Tibial artery (tissue), 4 donors: ENCODE results near the gene LRSAM1.

Experiments
- DNase-seq, 2 donors: peaks; one replicate each; pipeline ENCODE4 v3.0.0-alpha.2; 2019
- H3K27ac ChIP-seq, 2 donors: fragments of 200-600 bp; sonication (generic) in 1 of 2; 1 replicate in 1 of 2; 2 replicates in 1 of 2; pipeline ENCODE4 v1.5.1; 2018 to 2019; ENCODE audit warnings: mild to moderate bottlenecking in 1 of 2
- H3K27me3 ChIP-seq, 2 donors: fragments of 200-600 bp; sonication (generic) in 1 of 2; one replicate each; pipeline versions ENCODE4 v1.5.1 to v1.6.0; 2016 to 2019
- H3K36me3 ChIP-seq, 3 donors: fragments of 200-600 bp; sonication (generic) in 2 of 3; one replicate each; pipeline ENCODE4 v1.5.1; 2016 to 2019; ENCODE audit warnings: mild to moderate bottlenecking in 2 of 3
- H3K4me1 ChIP-seq, 4 donors: fragments of 200-600 bp; sonication (generic) in 2 of 4; 1 replicate in 3 of 4; 2 replicates in 1 of 4; pipeline ENCODE4 v1.5.1; 2016 to 2019
- H3K4me3 ChIP-seq, 2 donors: fragments of 200-600 bp; sonication (generic) in 1 of 2; 1 replicate in 1 of 2; 2 replicates in 1 of 2; pipeline ENCODE4 v1.5.1; 2018 to 2019; ENCODE audit warnings: mild to moderate bottlenecking in 2 of 2
- H3K9me3 ChIP-seq, 3 donors: fragments of 200-600 bp; sonication (generic) in 1 of 3; one replicate each; pipeline ENCODE4 v1.5.1; 2016 to 2019
- CTCF ChIP-seq, 2 experiments: fragments of 200-600 bp in 1 of 2; fragments of 450-650 bp in 1 of 2; IDR thresholded peaks; one replicate each; pipeline ENCODE4 v1.5.1; 2017 to 2019; ENCODE audit warnings: antibody characterized with exemption in 2 of 2, mild to moderate bottlenecking in 1 of 2, moderate library complexity in 1 of 2
- intact Hi-C: fragments of 100-400 bp; cut with DNase I; formaldehyde crosslinking; loops from one replicate; pipeline ENCODE4 v1.15.0; 2023; ENCODE audit warnings: low total_unique reads

LRSAM1 gene

DNA sequence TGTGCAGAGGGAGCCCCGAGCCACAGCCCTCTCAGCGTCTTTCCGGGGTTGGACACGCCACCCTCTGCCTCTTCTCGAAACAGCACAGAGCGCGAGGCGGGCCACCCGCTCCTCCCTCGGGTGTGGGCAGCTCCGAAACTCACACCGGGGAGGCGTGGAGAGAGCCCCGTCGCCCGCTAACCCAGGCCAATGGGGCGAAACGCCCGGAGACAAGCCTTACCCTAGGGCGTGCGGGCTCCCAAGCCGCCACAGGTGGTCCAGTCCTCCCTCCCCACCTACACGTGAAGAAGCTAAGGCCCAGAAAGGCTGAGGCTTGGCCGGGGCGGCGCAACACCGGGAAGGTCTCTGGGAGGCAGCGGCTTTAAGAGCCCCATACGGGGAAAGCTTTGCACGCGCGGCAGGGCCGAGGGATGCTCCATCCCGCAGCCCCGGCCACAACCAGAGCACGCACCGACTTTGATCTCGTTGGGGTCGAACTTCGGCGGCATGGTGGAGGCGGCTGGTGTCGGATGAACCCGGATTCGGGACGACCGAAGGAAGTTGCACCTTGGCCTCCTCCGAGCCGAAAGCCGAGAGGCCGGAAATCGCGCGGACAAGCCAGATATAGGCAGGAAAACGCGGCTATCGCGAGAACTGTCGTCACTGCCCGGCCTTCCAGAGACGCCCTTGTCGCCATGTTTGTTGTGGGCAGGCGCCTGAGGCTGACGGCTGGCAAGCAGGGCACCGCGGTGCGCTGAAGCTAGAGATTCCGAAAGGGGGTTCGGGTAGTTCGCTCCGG lies at the start of gene LRSAM1, which contains the start of gene RPL12:
LRSAM1 (plus strand) TSS at position 681 of the 778 bp plus-strand sequence. CDS start 3,018 bp downstream, outside the sequence.
RPL12 (minus strand) TSS at position 577 of the 778 bp plus-strand sequence; CDS start at position 488, 89 bp downstream.
- Histone ChIP-seq H3K27me3 (no peaks in the 10 kb centered on the region), H3K4me3 (peak within 1 kb of the TSS; percentile 70 to 89), H3K27ac (peak within 1 kb of the TSS; percentile 89 to 97), H3K9me3 (no peaks in the 10 kb centered on the region), H3K4me1 (peaks cover 0 to 35% (median 30%) of the 10 kb centered on the region in 4 donors), H3K36me3 (peaks cover 31 to 49% (median 42%) of the 10 kb centered on the region in 3 donors)
- no peak for TF ChIP-seq CTCF (IDR thresholded peaks at IDR 0.05)
- DNase-seq = peak; percentile 94 to 98
- intact Hi-C loops = no loop called here

DNA sequence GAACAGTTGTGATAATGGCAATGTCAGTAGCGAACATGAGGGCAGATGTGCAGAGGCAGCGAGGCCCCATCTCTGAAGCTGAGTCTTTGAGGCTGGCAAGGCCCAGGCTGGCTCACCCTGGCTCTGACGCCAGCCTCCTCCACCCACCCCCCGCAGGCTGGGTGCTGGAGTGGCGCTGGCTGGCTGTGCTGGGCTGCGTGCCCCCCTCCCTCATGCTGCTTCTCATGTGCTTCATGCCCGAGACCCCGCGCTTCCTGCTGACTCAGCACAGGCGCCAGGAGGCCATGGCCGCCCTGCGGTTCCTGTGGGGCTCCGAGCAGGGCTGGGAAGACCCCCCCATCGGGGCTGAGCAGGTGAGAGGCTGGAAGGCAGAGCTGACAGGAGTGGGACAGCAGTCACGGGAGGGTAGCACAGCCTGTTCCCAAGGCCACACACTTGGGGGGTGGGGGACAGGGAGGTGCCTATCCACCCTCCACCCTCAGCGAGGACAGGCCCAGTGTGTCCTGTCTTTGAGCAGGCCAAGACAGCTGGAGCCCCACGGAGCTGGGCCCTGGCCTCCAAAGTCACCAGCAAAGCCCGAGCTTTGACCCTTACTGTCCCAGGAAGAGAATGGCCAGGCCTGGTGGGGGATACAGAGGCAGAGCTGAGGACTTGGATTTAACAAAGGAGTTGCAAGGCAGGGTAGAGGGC lies 48.8 kb upstream of the LRSAM1 start:
- Histone ChIP-seq H3K27ac (no peak overlapping the region), H3K4me3 (no peak overlapping the region), H3K36me3 (peaks cover 9 to 81% (median 55%) of the 10 kb centered on the region in 3 donors), H3K4me1 (peaks cover 0 to 16% (median 10%) of the 10 kb centered on the region in 4 donors), H3K9me3 (no peaks in the 10 kb centered on the region), H3K27me3 (no peaks in the 10 kb centered on the region)
- DNase-seq = no peak
- no peak for TF ChIP-seq CTCF (IDR thresholded peaks at IDR 0.05)
- intact Hi-C loops = no loop called here

GRCh38 chr9:127403507-127404192 lies 47.7 kb upstream of the LRSAM1 start:
- DNase-seq = no peak
- intact Hi-C loops = no loop called here
- no peak for TF ChIP-seq CTCF (IDR thresholded peaks at IDR 0.05)
- Histone ChIP-seq H3K36me3 (peaks cover 9 to 83% (median 57%) of the 10 kb centered on the region in 3 donors), H3K27ac (no peak overlapping the region), H3K27me3 (no peaks in the 10 kb centered on the region), H3K9me3 (no peaks in the 10 kb centered on the region), H3K4me1 (peaks cover 0 to 5% (median 4%) of the 10 kb centered on the region in 4 donors), H3K4me3 (no peak overlapping the region)

DNA sequence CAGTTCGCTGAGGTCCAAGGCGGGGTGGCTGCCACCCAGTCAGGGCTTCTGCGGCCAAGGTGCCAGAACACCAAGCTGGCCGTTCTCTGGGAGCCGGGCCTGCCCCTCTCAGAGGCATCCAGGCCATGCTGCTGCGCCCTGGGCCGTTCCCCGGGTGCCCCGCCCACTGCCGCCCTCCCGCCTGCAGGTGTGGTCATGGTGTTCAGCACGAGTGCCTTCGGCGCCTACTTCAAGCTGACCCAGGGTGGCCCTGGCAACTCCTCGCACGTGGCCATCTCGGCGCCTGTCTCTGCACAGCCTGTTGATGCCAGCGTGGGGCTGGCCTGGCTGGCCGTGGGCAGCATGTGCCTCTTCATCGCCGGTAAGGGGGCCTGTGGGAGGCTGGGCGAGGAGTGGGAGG lies 46.7 kb upstream of the LRSAM1 start:
- Histone ChIP-seq H3K36me3 (peaks cover 9 to 81% (median 57%) of the 10 kb centered on the region in 3 donors), H3K27me3 (no peaks in the 10 kb centered on the region)
- intact Hi-C loops = no loop called here

More for the DNA sequence above, 46.7 kb upstream of the LRSAM1 start:
- Histone ChIP-seq H3K4me3 (no peak overlapping the region), H3K9me3 (no peaks in the 10 kb centered on the region), H3K27ac (no peak overlapping the region), H3K4me1 (no peaks in the 10 kb centered on the region)
- no peak for DNase-seq
- no peak for TF ChIP-seq CTCF (IDR thresholded peaks at IDR 0.05)
